ENCODE results near the gene NMNAT2.

- no peak for TF ChIP-seq ZNF423 (CRISPR knock-in tag; IDR thresholded peaks at IDR 0.05)
- TF ChIP-seq, protein P1, sequence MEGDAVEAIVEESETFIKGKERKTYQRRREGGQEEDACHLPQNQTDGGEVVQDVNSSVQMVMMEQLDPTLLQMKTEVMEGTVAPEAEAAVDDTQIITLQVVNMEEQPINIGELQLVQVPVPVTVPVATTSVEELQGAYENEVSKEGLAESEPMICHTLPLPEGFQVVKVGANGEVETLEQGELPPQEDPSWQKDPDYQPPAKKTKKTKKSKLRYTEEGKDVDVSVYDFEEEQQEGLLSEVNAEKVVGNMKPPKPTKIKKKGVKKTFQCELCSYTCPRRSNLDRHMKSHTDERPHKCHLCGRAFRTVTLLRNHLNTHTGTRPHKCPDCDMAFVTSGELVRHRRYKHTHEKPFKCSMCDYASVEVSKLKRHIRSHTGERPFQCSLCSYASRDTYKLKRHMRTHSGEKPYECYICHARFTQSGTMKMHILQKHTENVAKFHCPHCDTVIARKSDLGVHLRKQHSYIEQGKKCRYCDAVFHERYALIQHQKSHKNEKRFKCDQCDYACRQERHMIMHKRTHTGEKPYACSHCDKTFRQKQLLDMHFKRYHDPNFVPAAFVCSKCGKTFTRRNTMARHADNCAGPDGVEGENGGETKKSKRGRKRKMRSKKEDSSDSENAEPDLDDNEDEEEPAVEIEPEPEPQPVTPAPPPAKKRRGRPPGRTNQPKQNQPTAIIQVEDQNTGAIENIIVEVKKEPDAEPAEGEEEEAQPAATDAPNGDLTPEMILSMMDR (IDR thresholded peaks at IDR 0.05): no peak
- TF ChIP-seq USF2 (CRISPR knock-in tag; IDR thresholded peaks at IDR 0.05): no peak
- TF ChIP-seq MXD4 (CRISPR knock-in tag; IDR thresholded peaks at IDR 0.05; ENCODE audit: borderline replicate concordance): no peak
- no peak for TF ChIP-seq ATF3 (CRISPR knock-in tag; conservative IDR thresholded peaks at IDR 0.05)
- no peak for TF ChIP-seq NR1H2 (CRISPR knock-in tag; IDR thresholded peaks at IDR 0.05)
Observed at GRCh38 chr1:183255073-183255472, 163.1 kb downstream of the NMNAT2 start.
